Spleen (tissue), 11 donors: ENCODE results near the gene TEAD3. TPM values are rescaled to one million over a fixed set of nuclear protein-coding genes. Genes with fewer than 3 reads are reported as not detected.

Experiments
- DNase-seq: peaks from one replicate; pipeline ENCODE4 v3.0.0-alpha.2; 2020
- H3K27ac ChIP-seq, 8 donors: fragments of 200-600 bp; sonication (generic) in 7 of 8; 1 replicate in 4 of 8; 2 replicates in 4 of 8; pipeline versions ENCODE4 v1.5.0 to v1.8.0; 2016 to 2021; ENCODE audit warnings: inconsistent platforms in 4 of 8, mild to moderate bottlenecking in 4 of 8, moderate library complexity in 1 of 8
- H3K27me3 ChIP-seq, 7 donors: fragments of 200-600 bp; sonication (generic) in 6 of 7; replicated peaks in 1 of 7; 1 replicate in 4 of 7; 2 replicates in 3 of 7; pipeline versions ENCODE4 v1.5.0 to v1.8.0; 2016 to 2021; ENCODE audit warnings: inconsistent platforms in 3 of 7, mild to moderate bottlenecking in 1 of 7
- H3K36me3 ChIP-seq, 6 donors: fragments of 200-600 bp; sonication (generic) in 5 of 6; 1 replicate in 4 of 6; 2 replicates in 2 of 6; pipeline versions ENCODE4 v1.5.0 to v1.8.0; 2016 to 2021; ENCODE audit warnings: inconsistent platforms in 2 of 6
- H3K4me1 ChIP-seq, 6 donors: fragments of 200-600 bp; sonication (generic) in 5 of 6; 1 replicate in 3 of 6; 2 replicates in 3 of 6; pipeline versions ENCODE4 v1.5.0 to v1.8.0; 2016 to 2021; ENCODE audit warnings: inconsistent platforms in 3 of 6
- H3K4me3 ChIP-seq, 8 donors: fragments of 200-600 bp; sonication (generic) in 7 of 8; 1 replicate in 4 of 8; 2 replicates in 4 of 8; pipeline versions ENCODE4 v1.5.0 to v1.8.0; 2016 to 2021; ENCODE audit warnings: inconsistent platforms in 4 of 8, mild to moderate bottlenecking in 4 of 8, moderate library complexity in 2 of 8
- H3K9me3 ChIP-seq, 8 donors: fragments of 200-600 bp; sonication (generic) in 7 of 8; 1 replicate in 4 of 8; 2 replicates in 4 of 8; pipeline versions ENCODE4 v1.5.0 to v1.8.0; 2016 to 2021; ENCODE audit warnings: inconsistent platforms in 4 of 8
- POLR2A ChIP-seq, 3 donors: fragments of 450-650 bp; IDR thresholded peaks; one replicate each; pipeline ENCODE4 v1.5.1; 2017; ENCODE audit warnings: antibody characterized with exemption in 3 of 3, mild to moderate bottlenecking in 1 of 3
- POLR2AphosphoS5 ChIP-seq, 3 donors: sonication (generic); formaldehyde crosslinking; IDR thresholded peaks; one replicate each; pipeline ENCODE4 v1.5.1; 2017; ENCODE audit warnings: antibody characterized with exemption in 3 of 3
- WGBS, 5 donors: extraction: QIAGEN DNeasy Blood & Tissue Kit in 3 of 5; methylation state at CpG; one replicate each; pipeline versions ENCODE4 v1.1.5 to v1.1.7; 2013 to 2018; 5-methylcytosine and 5-hydroxymethylcytosine counted together
- intact Hi-C: fragments of 100-400 bp; cut with DNase I; formaldehyde crosslinking; loops from one replicate; pipeline ENCODE4 v1.15.0; 2023; ENCODE audit warnings: low total_unique reads
- polyA plus RNA-seq, 3 donors: library from polyadenylated mRNA; stranded (reverse); fragments of 200-250 nt; gene quantifications; one replicate each; pipeline ENCODE4 v1.2.1, GENCODE V29; 2013
- total RNA-seq, 7 donors: library from RNA; depleted of rRNA in 3 of 7; stranded (reverse); fragments of >200 nt in 3 of 7; fragmentation: NEBNext Ultra II Directional in 4 of 7; extraction: Animal tissue kit (Norgen Biotek cat#: 25700) in 4 of 7; gene quantifications; one replicate each; pipeline versions ENCODE4 v1.1.0 to v1.2.1, GENCODE V29; 2016 to 2021
- TF ChIP-seq, protein P1 (sequence below), 11 experiments: fragments of 200-600 bp in 7 of 11; fragments of 450-650 bp in 4 of 11; sonication (generic) in 4 of 11; IDR thresholded peaks in 8 of 11; conservative IDR thresholded peaks in 3 of 11; 1 replicate in 7 of 11; 2 replicates in 4 of 11; pipeline versions ENCODE4 v1.4.0 to v1.8.0; 2016 to 2021; ENCODE audit warnings: antibody characterized with exemption in 11 of 11, inconsistent platforms in 4 of 11, mild to moderate bottlenecking in 1 of 11
- donor health status: healthy with polysubstance abuse.
- donor health status: DM: no; HTN: no; CAD: no; lungs with moderate emphysema.
- donor health status: DM: no; HTN: no; CAD: no.
- donor health status: Bipolar disorder and iron deficiency.
- donor health status: healthy.
- donor health status: DM: no; HTN: no; CAD: no.
- donor health status: DM: yes; HTN: yes; CAD: no.

TEAD3 gene
- total and polyA plus RNA-seq, 10 donors: 2.5 to 15.2 (median 7.2) TPM

DNA sequence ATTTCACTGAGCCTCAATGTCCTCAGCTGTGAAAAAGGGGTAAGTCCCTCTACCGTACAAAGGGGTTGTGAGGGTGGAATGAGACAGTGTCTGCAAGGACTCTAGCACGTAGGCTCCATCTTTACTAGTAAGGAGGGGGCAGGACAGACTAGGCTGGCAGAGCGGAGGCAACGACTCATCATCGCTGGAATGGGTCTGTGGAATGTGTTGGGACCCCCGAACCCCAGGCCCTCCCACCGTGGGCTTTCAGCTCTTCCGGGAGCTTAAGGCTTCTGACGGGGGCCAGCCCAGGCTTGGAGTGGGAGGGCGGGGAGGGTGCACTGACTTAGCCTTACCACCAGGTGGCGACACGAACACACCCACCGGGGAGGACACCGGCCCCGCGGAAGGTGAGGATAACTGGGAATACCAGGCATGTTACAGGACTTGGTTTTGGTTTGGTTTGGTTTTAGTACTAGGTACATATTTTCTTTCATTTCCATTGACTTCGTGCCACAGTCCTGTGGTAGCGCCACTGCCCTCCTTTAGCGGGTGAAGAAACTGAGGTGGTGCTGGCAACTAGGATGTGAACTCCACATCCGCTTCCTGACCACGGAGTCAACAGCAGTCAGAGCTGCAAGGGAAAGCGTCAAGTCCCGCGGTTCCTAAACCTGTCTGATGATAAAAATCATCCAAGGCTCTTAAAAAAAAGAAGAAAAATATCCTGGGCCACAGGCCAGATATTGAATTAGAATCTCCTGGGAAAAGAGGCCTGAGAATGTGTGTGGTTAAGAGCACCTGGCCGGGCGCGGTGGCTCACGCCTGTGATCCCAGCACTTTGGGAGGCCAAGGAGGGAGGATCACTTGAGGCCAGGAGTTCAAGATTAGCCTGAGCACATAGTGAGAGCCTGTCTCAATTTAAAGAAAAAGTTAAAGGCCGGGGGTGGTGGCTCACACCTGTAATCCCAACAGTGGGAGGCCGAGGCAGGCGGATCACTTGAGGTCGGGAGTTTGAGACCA is 26.1 kb upstream of the TEAD3 start:
- peak overlapping the region in 6 of 8 donors; percentile 6 to 60 (median 26) for H3K4me3 ChIP-seq
- intact Hi-C loops: loop anchor here (5.0 kb wide), 1 partner anchor 214 kb away; the partner anchor contains the start of gene ARMC12
- WGBS, 5 donors: 21 to 34% (median 30%) methylated on average over 26 to 32 of the region's 32 CpGs

DNA sequence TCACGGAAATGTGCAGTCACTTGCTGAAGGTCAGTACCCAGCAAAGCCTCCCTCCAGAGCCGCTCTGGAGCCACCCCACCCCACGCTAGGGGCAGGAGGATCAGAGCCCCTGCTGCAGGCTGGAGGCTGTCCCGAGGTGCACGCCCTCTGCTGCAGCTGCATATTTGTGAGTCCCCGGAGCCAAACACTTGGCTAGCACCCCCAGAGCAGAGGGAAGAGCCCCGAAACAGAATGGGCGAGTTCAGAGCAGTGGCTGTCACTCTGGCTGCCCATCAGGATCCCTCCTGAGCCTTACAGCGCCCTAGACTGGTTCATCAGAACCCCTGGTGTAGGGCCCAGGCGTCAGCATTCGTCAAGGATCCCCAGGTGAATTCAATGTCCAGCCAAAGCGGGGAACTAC is 25.3 kb upstream of the TEAD3 start:
- Histone ChIP-seq H3K4me3 (no peak overlapping the region), H3K4me1 (peaks cover 0 to 20% (median 14%) of the 10 kb centered on the region in 6 donors), H3K36me3 (no peaks in the 10 kb centered on the region), H3K27ac (no peak overlapping the region), H3K9me3 (no peaks in the 10 kb centered on the region), H3K27me3 (peaks cover 0 to 13% (median 0%) of the 10 kb centered on the region in 7 donors)
- TF ChIP-seq POLR2AphosphoS5 (IDR thresholded peaks at IDR 0.05) (no peak), POLR2A (IDR thresholded peaks at IDR 0.05) (no peak)
- TF ChIP-seq, protein P1, sequence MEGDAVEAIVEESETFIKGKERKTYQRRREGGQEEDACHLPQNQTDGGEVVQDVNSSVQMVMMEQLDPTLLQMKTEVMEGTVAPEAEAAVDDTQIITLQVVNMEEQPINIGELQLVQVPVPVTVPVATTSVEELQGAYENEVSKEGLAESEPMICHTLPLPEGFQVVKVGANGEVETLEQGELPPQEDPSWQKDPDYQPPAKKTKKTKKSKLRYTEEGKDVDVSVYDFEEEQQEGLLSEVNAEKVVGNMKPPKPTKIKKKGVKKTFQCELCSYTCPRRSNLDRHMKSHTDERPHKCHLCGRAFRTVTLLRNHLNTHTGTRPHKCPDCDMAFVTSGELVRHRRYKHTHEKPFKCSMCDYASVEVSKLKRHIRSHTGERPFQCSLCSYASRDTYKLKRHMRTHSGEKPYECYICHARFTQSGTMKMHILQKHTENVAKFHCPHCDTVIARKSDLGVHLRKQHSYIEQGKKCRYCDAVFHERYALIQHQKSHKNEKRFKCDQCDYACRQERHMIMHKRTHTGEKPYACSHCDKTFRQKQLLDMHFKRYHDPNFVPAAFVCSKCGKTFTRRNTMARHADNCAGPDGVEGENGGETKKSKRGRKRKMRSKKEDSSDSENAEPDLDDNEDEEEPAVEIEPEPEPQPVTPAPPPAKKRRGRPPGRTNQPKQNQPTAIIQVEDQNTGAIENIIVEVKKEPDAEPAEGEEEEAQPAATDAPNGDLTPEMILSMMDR (IDR thresholded peaks at IDR 0.05 in 8 of 11, conservative IDR thresholded peaks at IDR 0.05 in 3 of 11): no peak
- DNase-seq: no peak
- WGBS, 5 donors: 73 to 86% (median 79%) methylated on average over 11 to 12 of the region's 12 CpGs
- intact Hi-C loops: loop anchor here (5.0 kb wide), 1 partner anchor 215 kb away; the partner anchor contains the start of gene ARMC12

More for the DNA sequence above, 26.1 kb upstream of the TEAD3 start:
- TF ChIP-seq, protein P1 (IDR thresholded peaks at IDR 0.05 in 8 of 11, conservative IDR thresholded peaks at IDR 0.05 in 3 of 11): peak; percentile 85 to 99 (median 98)
- TF ChIP-seq POLR2AphosphoS5 (IDR thresholded peaks at IDR 0.05) (peak; percentile 48 to 67 (median 61)), POLR2A (IDR thresholded peaks at IDR 0.05) (no peak)
- H3K36me3 ChIP-seq: no peaks in the 10 kb centered on the region
- peak; percentile 92 for DNase-seq
- peak overlapping the region in 3 of 8 donors; percentile 22 to 50 (median 36) for H3K27ac ChIP-seq
- peaks cover 0 to 20% (median 14%) of the 10 kb centered on the region in 6 donors for H3K4me1 ChIP-seq
- H3K27me3 ChIP-seq: peaks cover 0 to 13% (median 0%) of the 10 kb centered on the region in 7 donors
- no peaks in the 10 kb centered on the region for H3K9me3 ChIP-seq

DNA sequence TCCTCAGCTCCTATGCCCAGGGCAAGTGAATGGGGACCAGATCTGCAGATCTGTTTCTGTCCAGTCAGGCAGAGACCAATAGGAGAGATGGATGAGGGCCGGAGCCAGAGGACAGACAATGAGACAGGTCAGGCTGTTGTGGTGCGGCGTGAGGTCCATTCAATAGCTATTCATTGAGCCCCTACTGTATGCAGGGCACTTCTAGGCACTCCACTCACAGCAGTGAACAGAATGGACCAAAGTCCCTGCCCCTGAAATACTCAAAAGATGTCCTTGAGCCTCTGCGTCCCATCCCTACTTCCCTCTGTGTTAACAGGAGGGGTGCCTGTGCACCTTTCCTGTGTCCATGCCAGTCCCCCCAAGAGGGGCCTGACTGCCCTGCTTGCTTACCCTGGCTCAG is 24.4 kb upstream of the TEAD3 start:
- H3K27ac ChIP-seq: no peak overlapping the region
- intact Hi-C loops: loop anchor here (5.0 kb wide), 1 partner anchor 216 kb away; the partner anchor contains the start of gene ARMC12
- no peak overlapping the region for H3K4me3 ChIP-seq
- DNase-seq: no peak
- TF ChIP-seq POLR2A (IDR thresholded peaks at IDR 0.05) (no peak), POLR2AphosphoS5 (IDR thresholded peaks at IDR 0.05) (no peak)
- TF ChIP-seq, protein P1 (IDR thresholded peaks at IDR 0.05 in 8 of 11, conservative IDR thresholded peaks at IDR 0.05 in 3 of 11): no peak
- H3K9me3 ChIP-seq: no peaks in the 10 kb centered on the region
- peaks cover 0 to 13% (median 0%) of the 10 kb centered on the region in 7 donors for H3K27me3 ChIP-seq
- peaks cover 0 to 20% (median 14%) of the 10 kb centered on the region in 6 donors for H3K4me1 ChIP-seq
- 81 to 100% (median 93%) methylated on average over 4 of the region's 4 CpGs for WGBS, 5 donors
- H3K36me3 ChIP-seq: no peaks in the 10 kb centered on the region
